ENCODE results near the gene SLC36A1.

DNA sequence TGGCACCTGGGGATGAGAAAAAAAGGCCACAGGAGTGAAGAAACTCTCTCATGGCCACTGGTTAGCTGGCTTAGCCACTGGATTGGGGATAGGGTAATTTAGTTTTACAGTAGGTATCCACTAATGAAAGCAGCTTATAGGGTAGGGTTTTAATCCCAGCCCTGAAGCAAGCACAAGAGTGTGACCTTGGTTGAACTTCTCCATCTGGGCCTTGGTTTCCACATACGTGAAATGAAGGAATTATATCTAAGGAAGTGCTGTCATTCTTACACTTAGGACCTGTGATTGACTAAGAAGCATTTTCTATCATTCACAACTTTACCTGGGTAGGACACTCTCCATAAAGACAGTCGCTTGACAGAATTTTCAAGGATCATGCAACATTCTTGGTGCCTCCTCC is 94.2 kb downstream of the SLC36A1 start:
- TF ChIP-seq, protein P1, sequence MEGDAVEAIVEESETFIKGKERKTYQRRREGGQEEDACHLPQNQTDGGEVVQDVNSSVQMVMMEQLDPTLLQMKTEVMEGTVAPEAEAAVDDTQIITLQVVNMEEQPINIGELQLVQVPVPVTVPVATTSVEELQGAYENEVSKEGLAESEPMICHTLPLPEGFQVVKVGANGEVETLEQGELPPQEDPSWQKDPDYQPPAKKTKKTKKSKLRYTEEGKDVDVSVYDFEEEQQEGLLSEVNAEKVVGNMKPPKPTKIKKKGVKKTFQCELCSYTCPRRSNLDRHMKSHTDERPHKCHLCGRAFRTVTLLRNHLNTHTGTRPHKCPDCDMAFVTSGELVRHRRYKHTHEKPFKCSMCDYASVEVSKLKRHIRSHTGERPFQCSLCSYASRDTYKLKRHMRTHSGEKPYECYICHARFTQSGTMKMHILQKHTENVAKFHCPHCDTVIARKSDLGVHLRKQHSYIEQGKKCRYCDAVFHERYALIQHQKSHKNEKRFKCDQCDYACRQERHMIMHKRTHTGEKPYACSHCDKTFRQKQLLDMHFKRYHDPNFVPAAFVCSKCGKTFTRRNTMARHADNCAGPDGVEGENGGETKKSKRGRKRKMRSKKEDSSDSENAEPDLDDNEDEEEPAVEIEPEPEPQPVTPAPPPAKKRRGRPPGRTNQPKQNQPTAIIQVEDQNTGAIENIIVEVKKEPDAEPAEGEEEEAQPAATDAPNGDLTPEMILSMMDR (conservative IDR thresholded peaks at IDR 0.05) = no peak
- no peak for TF ChIP-seq EZH2 (IDR thresholded peaks at IDR 0.05; ENCODE audit: low read depth)
